NCI-H128 (cell line): ENCODE results near the gene SOX10.
"Not testable (repeated sequence)": the region's sequence is repeated elsewhere in the genome, so short reads cannot be mapped to it uniquely, and the experiment has no call there.

Source experiments
- DNase-seq: peaks from one replicate; lab custom pipeline; 2025; ENCODE audit not compliant: unreplicated experiment; lab: John Stamatoyannopoulos, UW

The SOX10 gene

GRCh38 chr22:37986371-37986770 is 2.0 kb upstream of the SOX10 start:
- no peak for DNase-seq

GRCh38 chr22:37985751-37986281 is 1.5 kb upstream of the SOX10 start:
- DNase-seq: no peak

- DNase-seq: no peak
These were observed 763 bp upstream of the SOX10 start for GRCh38 chr22:37985050-37985585.

GRCh38 chr22:37982938-37983859 is 1.2 kb downstream of the SOX10 start:
- DNase-seq: no peak

- no peak for DNase-seq
These were observed 2.1 kb downstream of the SOX10 start for GRCh38 chr22:37982151-37982785.

- DNase-seq: no peak
These were observed 2.9 kb downstream of the SOX10 start for GRCh38 chr22:37981282-37982011.

- no peak for DNase-seq
These were observed 4.6 kb downstream of the SOX10 start for GRCh38 chr22:37979782-37980181.

- no peak for DNase-seq
These were observed 7.8 kb downstream of the SOX10 start for GRCh38 chr22:37976547-37976946.

- DNase-seq: not testable (repeated sequence)
These were observed 8.3 kb downstream of the SOX10 start for GRCh38 chr22:37976022-37976421.

- no peak for DNase-seq
These were observed 9.2 kb downstream of the SOX10 start for GRCh38 chr22:37975153-37975552.

- no peak for DNase-seq
These were observed 10.8 kb downstream of the SOX10 start for GRCh38 chr22:37973271-37974170.

- DNase-seq: no peak
These were observed 11.8 kb downstream of the SOX10 start for GRCh38 chr22:37972527-37972926.

GRCh38 chr22:37971475-37972434 is 12.6 kb downstream of the SOX10 start:
- DNase-seq: no peak

- no peak for DNase-seq
These were observed 13.5 kb downstream of the SOX10 start for GRCh38 chr22:37970864-37971263.

- no peak for DNase-seq
These were observed 15.7 kb downstream of the SOX10 start for GRCh38 chr22:37968452-37969251.

- no peak for DNase-seq
These were observed 16.5 kb downstream of the SOX10 start for GRCh38 chr22:37967637-37968451.

- DNase-seq: no peak
These were observed 17.2 kb downstream of the SOX10 start for GRCh38 chr22:37967147-37967546.
